GM23338 (cell line): ENCODE measurements around the gene SPI1. TPM values are rescaled to one million over a fixed set of nuclear protein-coding genes. Genes with fewer than 3 reads are reported as not detected.

ENCODE experiments used
- ATAC-seq: fragments of 200-7000 bp; cut with Tn5 transposase; 3 replicates; pipeline ENCODE4 v1.9.1; 2020
- DNase-seq: peaks from one replicate; pipeline ENCODE4 v3.0.0-alpha.2; 2015; ENCODE audit warnings: low spot score
- H2AFZ ChIP-seq: fragments of 200-600 bp; sonication (generic); 2 replicates; pipeline ENCODE4 v1.8.0; 2016; ENCODE audit warnings: antibody characterized with exemption, mild to moderate bottlenecking, moderate library complexity
- H3F3A ChIP-seq: fragments of 200-600 bp; sonication (generic); replicated peaks from 2 replicates; pipeline ENCODE4 v1.8.0; 2017; ENCODE audit warnings: antibody characterized with exemption, mixed run types, low read depth
- H3K27ac ChIP-seq: fragments of 200-600 bp; sonication (generic); 2 replicates; pipeline ENCODE4 v1.6.1; 2016; ENCODE audit warnings: low read depth
- H3K27me3 ChIP-seq: fragments of 200-600 bp; sonication (generic); 2 replicates; pipeline ENCODE4 v1.8.0; 2016; ENCODE audit warnings: mild to moderate bottlenecking, mixed run types, moderate library complexity; ENCODE audit not compliant: insufficient read depth
- H3K36me3 ChIP-seq: fragments of 200-600 bp; sonication (generic); 2 replicates; pipeline ENCODE4 v1.8.0; 2016; ENCODE audit warnings: mild to moderate bottlenecking; ENCODE audit not compliant: insufficient read depth
- H3K4me1 ChIP-seq: fragments of 200-600 bp; sonication (generic); 2 replicates; pipeline ENCODE4 v1.8.0; 2016; ENCODE audit warnings: mild to moderate bottlenecking, moderate library complexity; ENCODE audit not compliant: insufficient read depth
- H3K4me2 ChIP-seq: fragments of 200-600 bp; sonication (generic); 2 replicates; pipeline ENCODE4 v1.7.1; 2017; ENCODE audit warnings: mixed run types
- H3K4me3 ChIP-seq: fragments of 200-600 bp; sonication (generic); 2 replicates; pipeline ENCODE4 v1.6.1; 2016; ENCODE audit warnings: mixed run types
- H3K79me2 ChIP-seq: fragments of 200-600 bp; sonication (generic); replicated peaks from 2 replicates; pipeline ENCODE4 v1.8.0; 2017; ENCODE audit warnings: mild to moderate bottlenecking; ENCODE audit not compliant: insufficient read depth
- H3K9me2 ChIP-seq: fragments of 200-600 bp; sonication (generic); 2 replicates; pipeline ENCODE4 v1.8.0; 2017; ENCODE audit not compliant: insufficient read depth
- H4K20me1 ChIP-seq: fragments of 200-600 bp; sonication (generic); replicated peaks from 2 replicates; pipeline ENCODE4 v1.8.0; 2017; ENCODE audit warnings: mild to moderate bottlenecking; ENCODE audit not compliant: insufficient read depth
- H3K27ac Mint-ChIP-seq: 2 replicates; pipeline ENCODE4 v1.8.0; 2020; ENCODE audit warnings: inconsistent platforms, mild to moderate bottlenecking, moderate library complexity, mixed read lengths
- H3K27me3 Mint-ChIP-seq: 3 replicates; pipeline ENCODE4 v1.8.0; 2022; ENCODE audit warnings: low read depth, mild to moderate bottlenecking, moderate library complexity, mixed read lengths, inconsistent platforms; ENCODE audit not compliant: insufficient read depth, poor library complexity
- H3K36me3 Mint-ChIP-seq: 3 replicates; pipeline ENCODE4 v1.8.0; 2021; ENCODE audit warnings: low read depth, mild to moderate bottlenecking, inconsistent platforms, moderate library complexity, mixed read lengths
- H3K4me1 Mint-ChIP-seq: 3 replicates; pipeline ENCODE4 v1.8.0; 2020; ENCODE audit warnings: mild to moderate bottlenecking, inconsistent platforms, mixed read lengths
- H3K4me3 Mint-ChIP-seq: 3 replicates; pipeline ENCODE4 v1.8.0; 2021; ENCODE audit warnings: moderate library complexity, mild to moderate bottlenecking, inconsistent platforms, mixed read lengths
- H3K9me3 Mint-ChIP-seq: 3 replicates; pipeline ENCODE4 v1.8.0; 2020; ENCODE audit warnings: moderate library complexity, mild to moderate bottlenecking, inconsistent platforms, mixed read lengths
- CREB1 ChIP-seq: fragments of 250-450 bp; sonication (Bioruptor Pico); IDR thresholded peaks from 2 replicates; pipeline ENCODE4 v1.5.0; 2020; ENCODE audit warnings: low read depth, mild to moderate bottlenecking, moderate library complexity
- EZH2 ChIP-seq: fragments of 200-600 bp; sonication (generic); IDR thresholded peaks from one replicate; pipeline ENCODE4 v1.8.0; 2017; ENCODE audit warnings: antibody characterized with exemption, mild to moderate bottlenecking, low read depth; ENCODE audit not compliant: unreplicated experiment
- EZH2phosphoT487 ChIP-seq: fragments of 200-600 bp; sonication (generic); IDR thresholded peaks from one replicate; pipeline ENCODE4 v1.8.1; 2018; ENCODE audit warnings: antibody characterized with exemption; ENCODE audit not compliant: unreplicated experiment
- JUNB ChIP-seq: IDR thresholded peaks from one replicate; pipeline ENCODE4 v1.6.1; 2016; ENCODE audit warnings: antibody characterized with exemption; ENCODE audit not compliant: unreplicated experiment
- NANOG ChIP-seq: IDR thresholded peaks from 2 replicates; pipeline ENCODE4 v1.6.1; 2016; ENCODE audit warnings: antibody characterized with exemption, borderline replicate concordance
- POLR2AphosphoS5 ChIP-seq: IDR thresholded peaks from 2 replicates; pipeline ENCODE4 v1.6.1; 2016; ENCODE audit warnings: antibody characterized with exemption, low read depth
- polyA plus RNA-seq: library from polyadenylated mRNA; unstranded; fragments of >200 nt; fragmentation: Nextera tagmentation; extraction: Ambion mirVana; gene quantifications from 2 replicates; pipeline ENCODE4 v1.2.1, GENCODE V29; 2016
- total RNA-seq: library from RNA; depleted of rRNA; stranded (reverse); fragments of >200 nt; shearing (Covaris generic); gene quantifications from 2 replicates; pipeline ENCODE4 v1.2.3, GENCODE V29; 2014
- TF ChIP-seq, protein P1 (sequence below), 2 experiments: fragments of 200-600 bp in 1 of 2; sonication (generic) in 1 of 2; conservative IDR thresholded peaks; 2 replicates each; pipeline versions ENCODE4 v1.5.1 to v1.6.1; 2016 to 2017; ENCODE audit warnings: antibody characterized with exemption in 2 of 2, low read depth in 2 of 2, mild to moderate bottlenecking in 2 of 2, moderate library complexity in 1 of 2
- TF ChIP-seq, protein P2 (sequence below): fragments of 250-450 bp; sonication (Bioruptor Pico); IDR thresholded peaks from 2 replicates; pipeline ENCODE4 v1.5.0; 2020; ENCODE audit warnings: mild to moderate bottlenecking, moderate library complexity
- TF ChIP-seq, protein P3 (sequence below): IDR thresholded peaks from one replicate; pipeline ENCODE4 v1.6.1; 2018; ENCODE audit warnings: antibody characterized with exemption; ENCODE audit not compliant: unreplicated experiment

Gene SPI1
- total and polyA plus RNA-seq, 2 experiments from 2014 or later: 0.23 TPM; not detected in 1

DNA sequence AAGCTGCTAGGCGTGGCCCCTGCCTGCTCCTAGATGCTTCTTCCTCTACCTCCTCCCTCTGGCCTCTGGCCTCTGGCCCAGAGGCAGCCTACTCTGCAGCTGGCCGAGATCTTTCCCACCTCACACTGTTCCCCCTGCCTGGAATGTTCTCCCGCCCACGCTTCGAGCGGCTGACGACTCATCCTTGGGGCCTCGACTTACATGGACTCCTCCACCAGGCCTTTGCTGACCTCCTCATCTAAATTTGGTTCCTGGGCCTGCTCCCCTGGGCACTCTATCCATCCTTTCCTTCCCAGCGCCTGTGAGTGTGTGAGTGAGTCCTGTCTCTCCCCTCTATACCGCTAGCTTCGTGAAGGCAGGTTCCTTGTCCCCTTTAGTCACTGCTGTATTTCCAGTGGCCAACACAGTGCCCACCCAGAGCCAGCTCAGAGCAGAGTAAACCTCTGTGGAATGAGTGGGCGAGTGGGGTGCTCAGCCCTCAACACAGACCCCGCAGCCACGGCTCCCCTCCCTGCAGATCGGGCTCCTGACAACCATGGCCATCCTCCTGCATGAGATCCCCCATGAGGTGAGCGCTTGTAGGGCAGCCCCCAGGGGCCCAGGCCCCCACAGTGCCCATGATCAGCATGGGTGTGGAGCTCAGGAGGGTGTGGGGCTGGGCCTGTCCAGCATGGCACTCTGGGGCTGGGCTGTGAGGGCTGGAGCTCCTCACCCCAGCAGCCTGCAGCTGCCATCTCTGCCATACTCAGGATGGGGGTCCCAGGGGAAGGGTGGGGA lies 35.7 kb upstream of the SPI1 start:
- Histone ChIP-seq H3K4me2 (no peak overlapping the region), H3K9me2 (no peaks in the 10 kb centered on the region), H3K79me2 (no peaks in the 10 kb centered on the region), H3K27ac (no peak overlapping the region), H3K27me3 (no peaks in the 10 kb centered on the region), H3K4me1 (peaks cover 2% of the 10 kb centered on the region; the same call in 1 of the 2 replicates), H4K20me1 (no peaks in the 10 kb centered on the region; the same call in 1 of the 2 replicates), H2AFZ (no peak overlapping the region), H3F3A (peaks cover 9% of the 10 kb centered on the region), H3K36me3 (0 out of 2 replicates have a peak, but pooled peaks cover 2% of the 10 kb centered on the region), H3K4me3 (no peak overlapping the region)
- no peak for ATAC-seq
- Mint-ChIP-seq H3K36me3 (peaks cover 27% of the 10 kb centered on the region), H3K4me1 (peaks cover 2% of the 10 kb centered on the region; the same call in 1 of the 3 replicates), H3K4me3 (no peak overlapping the region), H3K9me3 (no peaks in the 10 kb centered on the region), H3K27ac (peak overlapping the region; percentile 36; the same call in 1 of the 2 replicates), H3K27me3 (peaks cover 14% of the 10 kb centered on the region)
- DNase-seq: no peak
- TF ChIP-seq EZH2: no peak
- TF ChIP-seq, protein P1, sequence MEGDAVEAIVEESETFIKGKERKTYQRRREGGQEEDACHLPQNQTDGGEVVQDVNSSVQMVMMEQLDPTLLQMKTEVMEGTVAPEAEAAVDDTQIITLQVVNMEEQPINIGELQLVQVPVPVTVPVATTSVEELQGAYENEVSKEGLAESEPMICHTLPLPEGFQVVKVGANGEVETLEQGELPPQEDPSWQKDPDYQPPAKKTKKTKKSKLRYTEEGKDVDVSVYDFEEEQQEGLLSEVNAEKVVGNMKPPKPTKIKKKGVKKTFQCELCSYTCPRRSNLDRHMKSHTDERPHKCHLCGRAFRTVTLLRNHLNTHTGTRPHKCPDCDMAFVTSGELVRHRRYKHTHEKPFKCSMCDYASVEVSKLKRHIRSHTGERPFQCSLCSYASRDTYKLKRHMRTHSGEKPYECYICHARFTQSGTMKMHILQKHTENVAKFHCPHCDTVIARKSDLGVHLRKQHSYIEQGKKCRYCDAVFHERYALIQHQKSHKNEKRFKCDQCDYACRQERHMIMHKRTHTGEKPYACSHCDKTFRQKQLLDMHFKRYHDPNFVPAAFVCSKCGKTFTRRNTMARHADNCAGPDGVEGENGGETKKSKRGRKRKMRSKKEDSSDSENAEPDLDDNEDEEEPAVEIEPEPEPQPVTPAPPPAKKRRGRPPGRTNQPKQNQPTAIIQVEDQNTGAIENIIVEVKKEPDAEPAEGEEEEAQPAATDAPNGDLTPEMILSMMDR (conservative IDR thresholded peaks at IDR 0.05; ENCODE audit: low read depth in 2 of 2): no peak
- no peak for TF ChIP-seq NANOG
- TF ChIP-seq EZH2phosphoT487: no peak

DNA sequence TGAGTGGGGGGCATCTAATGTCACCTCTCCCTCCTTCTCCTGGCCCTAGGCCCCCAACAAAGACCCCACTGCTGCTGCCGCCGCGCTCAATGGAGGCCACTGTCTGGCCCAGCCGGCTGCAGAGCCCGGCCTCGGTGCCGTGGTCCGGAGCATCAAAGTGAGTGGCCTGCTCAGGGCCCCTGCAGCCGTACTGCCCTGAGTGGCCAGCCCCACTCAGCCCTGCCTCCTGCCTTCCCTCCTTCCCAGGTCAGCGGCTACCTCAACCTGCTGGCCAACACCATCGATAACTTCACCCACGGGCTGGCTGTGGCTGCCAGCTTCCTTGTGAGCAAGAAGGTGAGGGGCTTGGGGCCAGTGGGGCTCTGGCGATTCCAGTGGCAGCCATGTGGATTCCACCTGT lies 35.0 kb upstream of the SPI1 start:
- DNase-seq (no peak), ATAC-seq (no peak)
- H3K9me3 Mint-ChIP-seq: no peaks in the 10 kb centered on the region
- Histone ChIP-seq H4K20me1 (no peaks in the 10 kb centered on the region; the same call in 1 of the 2 replicates), H3K27me3 (no peaks in the 10 kb centered on the region), H3K9me2 (no peaks in the 10 kb centered on the region), H3K79me2 (no peaks in the 10 kb centered on the region), H3F3A (peaks cover 12% of the 10 kb centered on the region), H3K27ac (no peak overlapping the region), H3K4me3 (no peak overlapping the region), H2AFZ (no peak overlapping the region), H3K4me2 (no peak overlapping the region), H3K36me3 (no peaks in the 10 kb centered on the region), H3K4me1 (peaks cover 4% of the 10 kb centered on the region; the same call in 1 of the 2 replicates)
- H3K4me3 Mint-ChIP-seq: no peak overlapping the region
- no peak overlapping the region for H3K27ac Mint-ChIP-seq
- H3K4me1 Mint-ChIP-seq: peaks cover 4% of the 10 kb centered on the region; the same call in 1 of the 3 replicates
- H3K27me3 Mint-ChIP-seq: peaks cover 13% of the 10 kb centered on the region
- peaks cover 20% of the 10 kb centered on the region for H3K36me3 Mint-ChIP-seq
- no peak for TF ChIP-seq CREB1
- TF ChIP-seq, protein P2, sequence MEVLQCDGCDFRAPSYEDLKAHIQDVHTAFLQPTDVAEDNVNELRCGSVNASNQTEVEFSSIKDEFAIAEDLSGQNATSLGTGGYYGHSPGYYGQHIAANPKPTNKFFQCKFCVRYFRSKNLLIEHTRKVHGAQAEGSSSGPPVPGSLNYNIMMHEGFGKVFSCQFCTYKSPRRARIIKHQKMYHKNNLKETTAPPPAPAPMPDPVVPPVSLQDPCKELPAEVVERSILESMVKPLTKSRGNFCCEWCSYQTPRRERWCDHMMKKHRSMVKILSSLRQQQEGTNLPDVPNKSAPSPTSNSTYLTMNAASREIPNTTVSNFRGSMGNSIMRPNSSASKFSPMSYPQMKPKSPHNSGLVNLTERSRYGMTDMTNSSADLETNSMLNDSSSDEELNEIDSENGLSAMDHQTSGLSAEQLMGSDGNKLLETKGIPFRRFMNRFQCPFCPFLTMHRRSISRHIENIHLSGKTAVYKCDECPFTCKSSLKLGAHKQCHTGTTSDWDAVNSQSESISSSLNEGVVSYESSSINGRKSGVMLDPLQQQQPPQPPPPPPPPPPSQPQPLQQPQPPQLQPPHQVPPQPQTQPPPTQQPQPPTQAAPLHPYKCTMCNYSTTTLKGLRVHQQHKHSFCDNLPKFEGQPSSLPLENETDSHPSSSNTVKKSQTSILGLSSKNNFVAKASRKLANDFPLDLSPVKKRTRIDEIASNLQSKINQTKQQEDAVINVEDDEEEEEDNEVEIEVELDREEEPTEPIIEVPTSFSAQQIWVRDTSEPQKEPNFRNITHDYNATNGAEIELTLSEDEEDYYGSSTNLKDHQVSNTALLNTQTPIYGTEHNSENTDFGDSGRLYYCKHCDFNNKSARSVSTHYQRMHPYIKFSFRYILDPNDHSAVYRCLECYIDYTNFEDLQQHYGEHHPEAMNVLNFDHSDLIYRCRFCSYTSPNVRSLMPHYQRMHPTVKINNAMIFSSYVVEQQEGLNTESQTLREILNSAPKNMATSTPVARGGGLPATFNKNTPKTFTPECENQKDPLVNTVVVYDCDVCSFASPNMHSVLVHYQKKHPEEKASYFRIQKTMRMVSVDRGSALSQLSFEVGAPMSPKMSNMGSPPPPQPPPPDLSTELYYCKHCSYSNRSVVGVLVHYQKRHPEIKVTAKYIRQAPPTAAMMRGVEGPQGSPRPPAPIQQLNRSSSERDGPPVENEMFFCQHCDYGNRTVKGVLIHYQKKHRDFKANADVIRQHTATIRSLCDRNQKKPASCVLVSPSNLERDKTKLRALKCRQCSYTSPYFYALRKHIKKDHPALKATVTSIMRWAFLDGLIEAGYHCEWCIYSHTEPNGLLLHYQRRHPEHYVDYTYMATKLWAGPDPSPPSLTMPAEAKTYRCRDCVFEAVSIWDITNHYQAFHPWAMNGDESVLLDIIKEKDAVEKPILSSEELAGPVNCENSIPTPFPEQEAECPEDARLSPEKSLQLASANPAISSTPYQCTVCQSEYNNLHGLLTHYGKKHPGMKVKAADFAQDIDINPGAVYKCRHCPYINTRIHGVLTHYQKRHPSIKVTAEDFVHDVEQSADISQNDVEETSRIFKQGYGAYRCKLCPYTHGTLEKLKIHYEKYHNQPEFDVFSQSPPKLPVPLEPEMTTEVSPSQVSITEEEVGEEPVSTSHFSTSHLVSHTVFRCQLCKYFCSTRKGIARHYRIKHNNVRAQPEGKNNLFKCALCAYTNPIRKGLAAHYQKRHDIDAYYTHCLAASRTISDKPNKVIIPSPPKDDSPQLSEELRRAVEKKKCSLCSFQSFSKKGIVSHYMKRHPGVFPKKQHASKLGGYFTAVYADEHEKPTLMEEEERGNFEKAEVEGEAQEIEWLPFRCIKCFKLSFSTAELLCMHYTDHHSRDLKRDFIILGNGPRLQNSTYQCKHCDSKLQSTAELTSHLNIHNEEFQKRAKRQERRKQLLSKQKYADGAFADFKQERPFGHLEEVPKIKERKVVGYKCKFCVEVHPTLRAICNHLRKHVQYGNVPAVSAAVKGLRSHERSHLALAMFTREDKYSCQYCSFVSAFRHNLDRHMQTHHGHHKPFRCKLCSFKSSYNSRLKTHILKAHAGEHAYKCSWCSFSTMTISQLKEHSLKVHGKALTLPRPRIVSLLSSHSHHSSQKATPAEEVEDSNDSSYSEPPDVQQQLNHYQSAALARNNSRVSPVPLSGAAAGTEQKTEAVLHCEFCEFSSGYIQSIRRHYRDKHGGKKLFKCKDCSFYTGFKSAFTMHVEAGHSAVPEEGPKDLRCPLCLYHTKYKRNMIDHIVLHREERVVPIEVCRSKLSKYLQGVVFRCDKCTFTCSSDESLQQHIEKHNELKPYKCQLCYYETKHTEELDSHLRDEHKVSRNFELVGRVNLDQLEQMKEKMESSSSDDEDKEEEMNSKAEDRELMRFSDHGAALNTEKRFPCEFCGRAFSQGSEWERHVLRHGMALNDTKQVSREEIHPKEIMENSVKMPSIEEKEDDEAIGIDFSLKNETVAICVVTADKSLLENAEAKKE: no peak
- TF ChIP-seq NANOG: no peak
- TF ChIP-seq, protein P3, sequence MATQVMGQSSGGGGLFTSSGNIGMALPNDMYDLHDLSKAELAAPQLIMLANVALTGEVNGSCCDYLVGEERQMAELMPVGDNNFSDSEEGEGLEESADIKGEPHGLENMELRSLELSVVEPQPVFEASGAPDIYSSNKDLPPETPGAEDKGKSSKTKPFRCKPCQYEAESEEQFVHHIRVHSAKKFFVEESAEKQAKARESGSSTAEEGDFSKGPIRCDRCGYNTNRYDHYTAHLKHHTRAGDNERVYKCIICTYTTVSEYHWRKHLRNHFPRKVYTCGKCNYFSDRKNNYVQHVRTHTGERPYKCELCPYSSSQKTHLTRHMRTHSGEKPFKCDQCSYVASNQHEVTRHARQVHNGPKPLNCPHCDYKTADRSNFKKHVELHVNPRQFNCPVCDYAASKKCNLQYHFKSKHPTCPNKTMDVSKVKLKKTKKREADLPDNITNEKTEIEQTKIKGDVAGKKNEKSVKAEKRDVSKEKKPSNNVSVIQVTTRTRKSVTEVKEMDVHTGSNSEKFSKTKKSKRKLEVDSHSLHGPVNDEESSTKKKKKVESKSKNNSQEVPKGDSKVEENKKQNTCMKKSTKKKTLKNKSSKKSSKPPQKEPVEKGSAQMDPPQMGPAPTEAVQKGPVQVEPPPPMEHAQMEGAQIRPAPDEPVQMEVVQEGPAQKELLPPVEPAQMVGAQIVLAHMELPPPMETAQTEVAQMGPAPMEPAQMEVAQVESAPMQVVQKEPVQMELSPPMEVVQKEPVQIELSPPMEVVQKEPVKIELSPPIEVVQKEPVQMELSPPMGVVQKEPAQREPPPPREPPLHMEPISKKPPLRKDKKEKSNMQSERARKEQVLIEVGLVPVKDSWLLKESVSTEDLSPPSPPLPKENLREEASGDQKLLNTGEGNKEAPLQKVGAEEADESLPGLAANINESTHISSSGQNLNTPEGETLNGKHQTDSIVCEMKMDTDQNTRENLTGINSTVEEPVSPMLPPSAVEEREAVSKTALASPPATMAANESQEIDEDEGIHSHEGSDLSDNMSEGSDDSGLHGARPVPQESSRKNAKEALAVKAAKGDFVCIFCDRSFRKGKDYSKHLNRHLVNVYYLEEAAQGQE: no peak
- no peak for TF ChIP-seq POLR2AphosphoS5
- TF ChIP-seq JUNB: no peak
- no peak for TF ChIP-seq EZH2
